ENCODE measurements around the gene GPHA2. TPM values are rescaled to one million over a fixed set of nuclear protein-coding genes. Genes with fewer than 3 reads are reported as not detected.
A peak's percentile ranks its signal among the peaks of the same experiment; 100 is the strongest.

Gene GPHA2
- total RNA-seq, 1 donor from 2014 or later, result 0.33 TPM

DNA sequence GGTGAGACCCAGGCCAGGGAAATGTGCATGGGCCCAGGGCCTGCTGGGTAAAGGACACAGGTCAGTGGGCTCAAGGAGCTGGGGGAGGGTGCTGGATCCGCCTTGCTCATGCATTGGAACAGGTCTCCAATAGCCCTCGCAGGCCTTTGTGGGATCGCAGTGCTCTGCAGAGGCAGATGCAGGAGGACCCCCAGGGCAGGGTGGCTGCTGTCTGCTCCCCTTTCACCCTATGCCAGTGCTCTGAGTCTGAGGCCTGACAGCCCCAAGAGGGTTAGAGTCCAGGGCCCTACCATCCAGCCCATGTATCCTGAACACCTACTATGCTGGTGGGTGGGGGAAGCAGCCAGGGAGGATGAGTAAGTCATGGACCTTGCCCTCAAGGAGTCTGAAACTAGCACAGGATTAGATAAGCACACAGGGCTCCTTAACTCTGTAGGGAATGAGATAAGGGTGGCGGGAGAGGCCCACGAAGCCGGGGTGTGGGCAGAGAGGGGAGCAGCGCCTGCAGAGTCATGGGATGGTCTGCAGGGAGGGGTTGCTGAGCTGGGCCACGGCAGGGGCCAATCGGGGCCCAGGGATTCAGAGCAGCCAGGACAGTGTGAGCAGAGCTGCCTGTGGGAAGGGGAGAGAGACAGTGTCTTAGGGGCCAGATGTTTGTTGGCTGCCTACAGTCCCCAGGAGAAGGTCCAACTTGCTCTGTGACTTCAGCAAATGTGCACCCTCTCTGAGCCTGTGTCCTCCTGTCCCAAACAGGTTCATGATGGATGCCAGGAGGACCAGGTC is 46.8 kb downstream of the GPHA2 start:
- intact Hi-C loops (cut with micrococcal nuclease), result loop anchor here (1.0 kb wide), 3 partner anchors 11 to 42 kb away; partner anchors contain the start of gene EHD1
- CTCF ChIA-PET, result interaction anchor here (0.9 to 13.0 kb wide), 3 partner anchors 16 to 43 kb away, joined by 9 to 310 read pairs (median 9); partner anchors contain the start of gene CDC42BPG
- no peak for ATAC-seq (ENCODE audit: low read depth)
- POLR2A ChIA-PET, result interaction anchor here (0.5 to 27.8 kb wide), 4 partner anchors 12 to 155 kb away, joined by 3 to 1194 read pairs (median 16); partner anchors contain the start of genes ARL2, CDC42BPG and EHD1
- Mint-ChIP-seq H3K36me3 (ENCODE audit: low read depth) (no peaks in the 10 kb centered on the region), H3K4me3 (no peak overlapping the region), H3K9me3 (no peaks in the 10 kb centered on the region), H3K27me3 (no peaks in the 10 kb centered on the region), H3K27ac (no peak overlapping the region), H3K4me1 (peaks cover 45% of the 10 kb centered on the region)
- TF ChIP-seq, protein P1, sequence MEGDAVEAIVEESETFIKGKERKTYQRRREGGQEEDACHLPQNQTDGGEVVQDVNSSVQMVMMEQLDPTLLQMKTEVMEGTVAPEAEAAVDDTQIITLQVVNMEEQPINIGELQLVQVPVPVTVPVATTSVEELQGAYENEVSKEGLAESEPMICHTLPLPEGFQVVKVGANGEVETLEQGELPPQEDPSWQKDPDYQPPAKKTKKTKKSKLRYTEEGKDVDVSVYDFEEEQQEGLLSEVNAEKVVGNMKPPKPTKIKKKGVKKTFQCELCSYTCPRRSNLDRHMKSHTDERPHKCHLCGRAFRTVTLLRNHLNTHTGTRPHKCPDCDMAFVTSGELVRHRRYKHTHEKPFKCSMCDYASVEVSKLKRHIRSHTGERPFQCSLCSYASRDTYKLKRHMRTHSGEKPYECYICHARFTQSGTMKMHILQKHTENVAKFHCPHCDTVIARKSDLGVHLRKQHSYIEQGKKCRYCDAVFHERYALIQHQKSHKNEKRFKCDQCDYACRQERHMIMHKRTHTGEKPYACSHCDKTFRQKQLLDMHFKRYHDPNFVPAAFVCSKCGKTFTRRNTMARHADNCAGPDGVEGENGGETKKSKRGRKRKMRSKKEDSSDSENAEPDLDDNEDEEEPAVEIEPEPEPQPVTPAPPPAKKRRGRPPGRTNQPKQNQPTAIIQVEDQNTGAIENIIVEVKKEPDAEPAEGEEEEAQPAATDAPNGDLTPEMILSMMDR (IDR thresholded peaks at IDR 0.05), result no peak
- DNase-seq, result no peak

DNA sequence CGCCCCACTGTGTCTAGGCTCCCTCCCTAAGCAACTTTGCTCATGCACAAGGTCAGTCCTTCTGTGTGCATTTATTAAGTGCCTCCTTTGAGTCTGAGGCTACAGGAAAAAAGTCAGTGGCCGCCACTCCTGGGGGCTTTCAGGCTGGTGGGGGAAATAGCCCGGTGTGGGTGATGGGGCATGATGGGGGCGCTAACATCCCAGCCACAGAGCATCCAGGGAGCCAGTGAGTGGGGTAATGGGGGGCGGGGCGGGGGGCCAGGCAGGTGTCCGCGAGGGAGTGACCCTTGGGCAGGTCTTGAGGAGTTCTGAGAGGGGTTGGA is 47.3 kb downstream of the GPHA2 start:
- intact Hi-C loops (cut with micrococcal nuclease), result loop anchor here (1.0 kb wide), 3 partner anchors 10 to 41 kb away; partner anchors contain the start of gene EHD1
- Mint-ChIP-seq H3K4me1 (peaks cover 40% of the 10 kb centered on the region), H3K9me3 (no peaks in the 10 kb centered on the region), H3K4me3 (peak overlapping the region; percentile 80), H3K36me3 (ENCODE audit: low read depth) (no peaks in the 10 kb centered on the region), H3K27me3 (no peaks in the 10 kb centered on the region), H3K27ac (peak overlapping the region; percentile 88)
- no peak for DNase-seq
- ATAC-seq (ENCODE audit: low read depth), result no peak
- TF ChIP-seq, protein P1 (IDR thresholded peaks at IDR 0.05), result no peak
- CTCF ChIA-PET, result interaction anchor here (0.5 to 13.0 kb wide), 14 partner anchors 10 to 443 kb away, joined by 3 to 310 read pairs (median 8); partner anchors contain the start of genes CDC42BPG and EHD1
- POLR2A ChIA-PET, result interaction anchor here (1.0 to 27.8 kb wide), 5 partner anchors 11 to 126 kb away, joined by 3 to 1194 read pairs (median 6); partner anchors contain the start of genes ARL2, CDC42BPG, EHD1 and SF1

DNA sequence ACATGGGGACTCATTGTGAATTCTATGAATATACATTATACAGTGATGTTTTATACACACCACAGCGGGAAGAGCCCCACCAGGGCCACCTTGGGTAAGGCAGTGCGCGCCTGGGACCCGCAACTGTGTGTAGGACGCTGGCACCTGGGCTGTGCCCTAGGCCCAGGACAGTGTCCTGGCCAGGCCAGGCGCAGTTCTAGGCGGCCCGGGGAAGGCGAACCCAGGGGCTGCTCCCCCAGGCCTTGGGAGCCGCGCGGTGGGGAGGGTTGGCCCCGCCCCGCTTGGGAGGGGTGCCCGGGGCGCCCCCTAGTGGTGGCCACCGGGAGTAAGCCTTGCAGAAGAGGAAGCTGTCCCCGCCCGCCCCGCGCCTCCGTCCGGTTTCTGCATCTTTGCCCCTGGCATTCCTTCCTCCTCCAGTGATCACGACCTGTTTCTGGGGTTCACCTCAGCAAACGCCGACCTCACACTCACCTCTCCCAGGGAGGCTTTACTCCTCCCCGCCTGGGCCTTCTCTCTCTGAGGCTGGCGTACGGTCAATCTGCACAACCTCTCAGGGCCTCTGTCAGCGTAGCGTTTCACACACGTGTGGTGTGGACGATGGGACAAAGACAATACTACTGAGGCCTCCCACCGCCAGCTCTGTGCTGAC is 47.8 kb downstream of the GPHA2 start:
- Mint-ChIP-seq H3K4me1 (peaks cover 37% of the 10 kb centered on the region), H3K36me3 (ENCODE audit: low read depth) (no peaks in the 10 kb centered on the region), H3K27me3 (no peaks in the 10 kb centered on the region), H3K27ac (peak overlapping the region; percentile 88), H3K9me3 (no peaks in the 10 kb centered on the region), H3K4me3 (peak overlapping the region; percentile 80)
- TF ChIP-seq, protein P1 (IDR thresholded peaks at IDR 0.05), result peak; percentile 66
- ChIA-PET POLR2A (interaction anchor here (1.0 to 27.8 kb wide), 5 partner anchors 11 to 126 kb away, joined by 3 to 1194 read pairs (median 6); partner anchors contain the start of genes ARL2, CDC42BPG, EHD1 and SF1), CTCF (interaction anchor here (0.5 to 13.0 kb wide), 14 partner anchors 10 to 444 kb away, joined by 3 to 310 read pairs (median 8); partner anchors contain the start of genes CDC42BPG and EHD1)
- intact Hi-C loops (cut with micrococcal nuclease), result loop anchor here (1.0 kb wide), 3 partner anchors 10 to 41 kb away; partner anchors contain the start of gene EHD1
- ATAC-seq (ENCODE audit: low read depth), result peak; percentile 95
- peak; percentile 89 for DNase-seq

DNA sequence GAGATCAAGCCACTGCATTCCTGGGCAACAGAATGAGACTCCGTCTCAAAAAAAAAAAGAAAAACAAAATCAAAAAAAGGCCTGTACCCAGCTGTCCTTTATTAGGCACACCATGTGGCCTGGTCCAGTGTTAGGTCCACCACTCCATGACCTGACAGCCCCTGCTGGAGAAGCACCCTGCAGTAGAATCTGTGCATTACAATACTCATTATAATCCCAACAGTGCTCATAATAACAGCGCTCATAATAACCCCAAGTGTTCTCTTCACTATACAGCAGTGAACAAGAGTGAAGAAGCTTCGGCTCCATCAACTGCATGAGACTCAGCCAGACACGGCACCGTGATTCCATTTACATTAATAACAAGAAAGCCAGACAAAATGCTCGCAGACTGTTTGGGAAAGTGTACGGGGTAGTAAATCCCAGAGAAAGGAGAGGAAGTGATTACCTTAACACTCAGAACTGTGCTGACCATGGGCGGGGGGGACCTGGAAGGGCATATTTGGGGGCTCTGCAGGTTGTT is 48.4 kb downstream of the GPHA2 start:
- TF ChIP-seq, protein P1 (IDR thresholded peaks at IDR 0.05), result no peak
- Mint-ChIP-seq H3K9me3 (no peaks in the 10 kb centered on the region), H3K4me1 (peaks cover 31% of the 10 kb centered on the region), H3K27ac (peak overlapping the region; percentile 59), H3K27me3 (no peaks in the 10 kb centered on the region), H3K36me3 (ENCODE audit: low read depth) (no peaks in the 10 kb centered on the region), H3K4me3 (no peak overlapping the region)
- intact Hi-C loops (cut with micrococcal nuclease), result no loop called here
- ATAC-seq (ENCODE audit: low read depth) (no peak), DNase-seq (no peak)
- CTCF ChIA-PET, result interaction anchor here (1.0 to 13.0 kb wide), 10 partner anchors 9 to 41 kb away, joined by 3 to 310 read pairs (median 9); partner anchors contain the start of genes CDC42BPG and EHD1
- POLR2A ChIA-PET, result interaction anchor here (0.6 to 27.8 kb wide), 7 partner anchors 10 to 1255 kb away, joined by 3 to 1194 read pairs (median 5); partner anchors contain the start of genes ARL2, CDC42BPG, EHD1 and SF1
